Progenitor cell of endocrine pancreas (in vitro differentiated cells): ENCODE measurements around the gene FADS1. TPM values are rescaled to one million over a fixed set of nuclear protein-coding genes. Genes with fewer than 3 reads are reported as not detected.

ENCODE experiments used
- DNase-seq: peaks from one replicate; pipeline ENCODE4 v3.0.0; 2021; ENCODE audit warnings: low spot score; ENCODE audit not compliant: unreplicated experiment
- H3K27ac Mint-ChIP-seq: 2 replicates; pipeline ENCODE4 v1.8.0; 2021; ENCODE audit warnings: mild to moderate bottlenecking, moderate library complexity, mixed read lengths
- H3K27me3 Mint-ChIP-seq: 2 replicates; pipeline ENCODE4 v1.8.0; 2021; ENCODE audit warnings: mixed read lengths
- H3K36me3 Mint-ChIP-seq: 2 replicates; pipeline ENCODE4 v1.8.0; 2022; ENCODE audit warnings: mixed read lengths; ENCODE audit not compliant: insufficient read depth
- H3K4me1 Mint-ChIP-seq: 2 replicates; pipeline ENCODE4 v1.8.0; 2021; ENCODE audit warnings: low read depth, mixed read lengths
- H3K4me3 Mint-ChIP-seq: 2 replicates; pipeline ENCODE4 v1.8.0; 2021; ENCODE audit warnings: low read depth, mild to moderate bottlenecking, moderate library complexity, mixed read lengths
- H3K9me3 Mint-ChIP-seq: 2 replicates; pipeline ENCODE4 v1.8.0; 2021; ENCODE audit warnings: low read depth, mixed read lengths
- CTCF ChIP-seq: fragments of 200-600 bp; sonication (generic); IDR thresholded peaks from one replicate; pipeline ENCODE4 v1.5.0; 2021; ENCODE audit warnings: antibody characterized with exemption, mild to moderate bottlenecking; ENCODE audit not compliant: unreplicated experiment
- total RNA-seq: library from RNA; stranded (reverse); gene quantifications from 2 replicates; pipeline ENCODE4 v1.2.1, GENCODE V29; 2021

Gene FADS1
- total RNA-seq, 1 donor from 2014 or later: 114 TPM

- peaks cover 12% of the 10 kb centered on the region for H3K4me1 Mint-ChIP-seq
- no peak for TF ChIP-seq CTCF
These were observed 3.9 kb downstream of the FADS1 start for GRCh38 chr11:61812736-61813411.

DNA sequence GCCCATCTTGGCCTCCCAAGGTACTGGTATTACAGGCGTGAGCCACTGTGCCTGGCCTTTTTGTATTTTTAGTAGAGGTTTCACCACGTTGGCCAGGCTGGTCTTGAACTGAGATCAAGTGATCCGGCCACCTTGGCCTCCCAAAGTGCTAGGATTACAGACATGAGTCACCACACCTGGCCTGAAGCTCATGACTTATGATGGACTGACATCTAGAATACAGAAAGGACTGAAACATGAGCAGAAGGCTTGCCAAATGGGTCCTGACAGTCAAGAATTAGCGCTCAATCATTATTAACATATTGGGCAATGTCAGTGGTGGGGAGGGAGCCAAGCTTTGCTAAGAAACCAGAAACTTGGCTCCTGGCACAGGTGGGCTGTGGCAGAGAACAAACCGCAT is 5.0 kb downstream of the FADS1 start:
- H3K27me3 Mint-ChIP-seq: no peaks in the 10 kb centered on the region
- TF ChIP-seq CTCF: no peak
- no peak overlapping the region for H3K27ac Mint-ChIP-seq
- peaks cover 32% of the 10 kb centered on the region for H3K36me3 Mint-ChIP-seq
- H3K9me3 Mint-ChIP-seq: no peaks in the 10 kb centered on the region
- peaks cover 5% of the 10 kb centered on the region for H3K4me1 Mint-ChIP-seq
- H3K4me3 Mint-ChIP-seq: no peak overlapping the region
- DNase-seq: no peak

More at GRCh38 chr11:61812736-61813411, 3.9 kb downstream of the FADS1 start:
- no peak for DNase-seq
- H3K27ac Mint-ChIP-seq: no peak overlapping the region
- peaks cover 28% of the 10 kb centered on the region for H3K36me3 Mint-ChIP-seq
- H3K27me3 Mint-ChIP-seq: no peaks in the 10 kb centered on the region
- no peaks in the 10 kb centered on the region for H3K9me3 Mint-ChIP-seq
- H3K4me3 Mint-ChIP-seq: no peak overlapping the region

GRCh38 chr11:61810671-61811175 is 6.1 kb downstream of the FADS1 start:
- no peak overlapping the region for H3K4me3 Mint-ChIP-seq
- H3K4me1 Mint-ChIP-seq: peaks cover 5% of the 10 kb centered on the region
- no peak for TF ChIP-seq CTCF
- H3K36me3 Mint-ChIP-seq: peaks cover 36% of the 10 kb centered on the region
- no peaks in the 10 kb centered on the region for H3K9me3 Mint-ChIP-seq
- no peak for DNase-seq
- H3K27ac Mint-ChIP-seq: no peak overlapping the region
- no peaks in the 10 kb centered on the region for H3K27me3 Mint-ChIP-seq

DNA sequence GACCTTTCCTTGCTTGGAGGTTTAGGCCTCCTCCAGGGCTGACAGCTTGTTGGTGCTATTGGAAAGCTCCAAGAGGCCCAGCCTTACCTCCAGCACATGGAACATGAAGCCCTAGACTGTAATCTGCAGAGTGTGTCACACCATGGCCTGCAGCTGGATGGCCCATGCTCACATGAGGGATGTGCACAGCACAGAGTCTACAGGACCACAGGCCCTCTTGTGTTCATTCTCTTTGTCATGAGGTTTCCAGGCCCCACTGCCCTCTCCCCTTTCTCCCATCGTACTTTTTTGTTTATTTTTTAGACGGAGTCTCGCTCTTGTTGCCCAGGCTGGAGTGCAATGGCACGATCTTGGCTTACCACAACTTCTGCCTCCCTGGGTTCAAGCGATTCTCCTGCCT is 10.0 kb downstream of the FADS1 start:
- no peak overlapping the region for H3K27ac Mint-ChIP-seq
- H3K4me1 Mint-ChIP-seq: no peaks in the 10 kb centered on the region
- no peak for TF ChIP-seq CTCF
- no peak overlapping the region for H3K4me3 Mint-ChIP-seq
- H3K36me3 Mint-ChIP-seq: peaks cover 30% of the 10 kb centered on the region
- H3K9me3 Mint-ChIP-seq: no peaks in the 10 kb centered on the region
- DNase-seq: no peak
- no peaks in the 10 kb centered on the region for H3K27me3 Mint-ChIP-seq

- Mint-ChIP-seq H3K4me3 (no peak overlapping the region), H3K36me3 (peaks cover 32% of the 10 kb centered on the region), H3K27me3 (no peaks in the 10 kb centered on the region), H3K9me3 (no peaks in the 10 kb centered on the region), H3K4me1 (no peaks in the 10 kb centered on the region), H3K27ac (no peak overlapping the region)
- DNase-seq: no peak
- no peak for TF ChIP-seq CTCF
These were observed 11.7 kb downstream of the FADS1 start for GRCh38 chr11:61805146-61805545.
